Activated T-helper 9 cell treated with anti-CD3 and anti-CD28 coated beads, Interleukin-2, amount 50 U/mL, for 16 hours (primary cell): Measurements from ENCODE around the gene PARP16.
A peak's percentile ranks its signal among the peaks of the same experiment; 100 is the strongest.

Source experiments
- DNase-seq: peaks from one replicate; pipeline ENCODE4 v3.0.0-alpha.2; 2020; ENCODE audit warnings: low read depth

The PARP16 gene, protein sequence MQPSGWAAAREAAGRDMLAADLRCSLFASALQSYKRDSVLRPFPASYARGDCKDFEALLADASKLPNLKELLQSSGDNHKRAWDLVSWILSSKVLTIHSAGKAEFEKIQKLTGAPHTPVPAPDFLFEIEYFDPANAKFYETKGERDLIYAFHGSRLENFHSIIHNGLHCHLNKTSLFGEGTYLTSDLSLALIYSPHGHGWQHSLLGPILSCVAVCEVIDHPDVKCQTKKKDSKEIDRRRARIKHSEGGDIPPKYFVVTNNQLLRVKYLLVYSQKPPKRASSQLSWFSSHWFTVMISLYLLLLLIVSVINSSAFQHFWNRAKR

DNA sequence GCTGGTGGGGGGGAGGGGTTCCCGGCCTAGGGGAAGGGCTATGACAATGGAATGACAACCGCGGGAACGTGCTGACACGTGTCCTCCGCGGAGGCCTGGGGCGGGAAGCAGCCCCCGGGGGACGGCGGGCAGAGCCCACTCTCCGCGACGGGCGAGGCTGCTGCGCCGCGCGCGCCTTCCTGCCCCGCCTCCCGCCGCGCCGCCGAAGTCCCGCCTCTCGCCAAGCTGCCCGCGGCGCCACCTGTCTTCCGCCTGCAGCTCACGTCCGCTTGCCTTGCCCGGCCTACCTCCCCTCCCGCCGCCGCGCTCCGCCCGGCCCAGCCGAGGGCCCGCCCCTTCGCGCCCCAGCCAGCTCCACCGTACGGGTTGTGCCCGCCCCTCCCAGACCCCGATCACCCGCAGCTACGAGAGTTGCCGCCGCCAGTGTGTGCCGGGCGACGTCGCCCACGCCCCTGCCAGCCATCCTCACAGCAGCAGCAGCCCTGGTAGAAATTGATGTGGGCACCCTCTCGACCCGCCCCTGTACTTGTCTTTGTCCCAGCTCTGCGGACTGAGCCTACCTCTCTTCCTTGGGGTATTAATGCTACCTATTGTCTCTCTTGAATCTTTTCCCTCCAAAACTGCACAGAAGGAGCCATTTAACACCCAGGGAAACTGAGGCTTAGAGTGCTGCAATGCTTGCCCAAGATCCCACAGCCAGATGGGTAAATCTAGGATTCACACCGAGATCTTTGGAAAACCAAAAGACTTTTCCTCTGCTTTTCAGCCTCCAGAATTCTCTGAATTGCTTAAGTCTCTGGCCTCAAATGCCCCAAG is at the start of gene PARP16:
TSS of gene PARP16 (minus strand) at position 180 of the 816 bp plus-strand sequence. CDS start 457 bp downstream, outside the sequence.
- peak; percentile 89 for DNase-seq

DNA sequence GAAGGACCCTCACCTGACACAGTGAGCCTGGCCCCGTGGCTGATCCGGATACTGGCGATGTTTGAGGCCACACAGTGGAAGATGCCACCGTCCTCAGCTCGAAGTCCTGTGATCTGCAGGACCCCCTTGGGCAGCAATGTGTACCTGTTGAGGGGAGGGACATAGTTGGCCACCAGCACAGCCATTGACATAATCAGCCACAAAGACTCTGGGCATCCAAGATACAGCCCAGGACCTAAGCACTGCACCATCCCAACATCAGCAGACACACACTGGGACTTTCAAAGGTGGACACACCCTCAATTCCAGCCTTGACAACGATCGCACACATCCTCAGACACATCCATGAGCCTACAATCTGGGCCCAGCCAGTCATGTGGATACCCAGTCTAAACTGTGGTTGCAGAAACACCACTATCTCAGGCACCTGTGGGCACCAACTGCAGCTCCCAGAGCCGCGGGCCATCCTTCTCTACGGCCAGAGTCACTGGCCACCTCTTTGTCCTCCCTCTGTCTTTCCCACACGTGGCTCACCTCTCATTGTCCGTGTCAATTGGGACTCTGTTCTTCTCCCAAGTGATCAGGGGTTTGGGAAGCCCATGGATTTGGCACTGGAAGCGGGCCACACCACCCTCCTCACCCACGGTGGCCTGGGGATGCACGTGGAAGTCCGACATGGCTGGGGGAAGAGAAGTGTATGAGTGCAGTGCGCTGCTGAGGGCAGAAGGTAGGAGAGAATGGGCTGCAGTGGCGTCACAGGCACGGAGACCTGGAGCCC is 48.8 kb upstream of the PARP16 start:
- no peak for DNase-seq

DNA sequence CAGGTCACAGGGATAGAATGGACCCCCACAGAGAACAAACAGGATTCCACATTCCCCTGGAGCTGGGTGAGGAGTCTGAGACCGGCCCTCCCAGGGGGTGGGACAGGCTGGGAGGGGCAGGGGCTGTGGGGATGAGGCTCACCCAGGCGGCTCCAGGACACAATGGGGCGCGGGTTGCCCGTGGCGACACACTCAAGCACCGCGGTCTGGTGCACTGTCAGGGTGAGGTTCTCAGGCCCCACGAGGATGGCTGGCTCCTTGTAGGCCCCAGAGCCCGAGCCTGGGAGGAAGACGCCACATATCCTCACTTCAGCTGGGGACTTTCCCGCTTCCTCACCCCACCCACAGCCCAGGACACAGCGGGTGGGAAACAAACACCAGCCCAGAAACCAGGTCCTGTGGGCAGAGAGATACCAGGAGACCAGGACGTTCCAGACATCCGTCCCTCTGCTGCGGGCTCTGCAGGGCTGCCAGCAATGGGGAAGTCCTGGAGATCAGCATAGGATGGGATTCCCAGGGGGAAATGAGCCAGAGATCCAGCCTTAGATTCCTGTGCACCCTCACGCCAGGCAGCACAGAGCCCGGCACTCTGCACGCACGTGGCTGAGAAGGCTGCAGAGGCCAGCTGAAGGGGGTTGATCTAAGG is 48.0 kb upstream of the PARP16 start:
- DNase-seq: no peak

DNA sequence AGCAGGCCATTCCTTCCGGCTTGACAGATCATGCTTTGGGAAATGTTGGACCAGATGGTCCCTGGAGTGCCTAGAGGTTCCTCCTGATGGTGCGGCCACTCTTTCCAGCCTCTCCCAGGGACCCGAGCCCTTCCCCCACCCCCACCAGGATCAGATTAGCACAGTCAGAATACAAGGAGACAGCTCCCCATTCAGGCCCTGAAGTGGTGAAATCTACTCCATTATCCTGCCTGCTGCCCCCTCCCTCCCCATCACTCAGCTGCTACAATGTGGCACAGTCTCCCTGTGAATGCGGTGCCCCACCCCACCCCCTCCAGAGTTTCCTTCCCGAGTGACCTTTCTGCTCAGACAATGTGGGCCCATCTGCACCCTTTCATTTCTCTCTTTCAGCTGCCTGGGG is 47.2 kb upstream of the PARP16 start:
- no peak for DNase-seq

DNA sequence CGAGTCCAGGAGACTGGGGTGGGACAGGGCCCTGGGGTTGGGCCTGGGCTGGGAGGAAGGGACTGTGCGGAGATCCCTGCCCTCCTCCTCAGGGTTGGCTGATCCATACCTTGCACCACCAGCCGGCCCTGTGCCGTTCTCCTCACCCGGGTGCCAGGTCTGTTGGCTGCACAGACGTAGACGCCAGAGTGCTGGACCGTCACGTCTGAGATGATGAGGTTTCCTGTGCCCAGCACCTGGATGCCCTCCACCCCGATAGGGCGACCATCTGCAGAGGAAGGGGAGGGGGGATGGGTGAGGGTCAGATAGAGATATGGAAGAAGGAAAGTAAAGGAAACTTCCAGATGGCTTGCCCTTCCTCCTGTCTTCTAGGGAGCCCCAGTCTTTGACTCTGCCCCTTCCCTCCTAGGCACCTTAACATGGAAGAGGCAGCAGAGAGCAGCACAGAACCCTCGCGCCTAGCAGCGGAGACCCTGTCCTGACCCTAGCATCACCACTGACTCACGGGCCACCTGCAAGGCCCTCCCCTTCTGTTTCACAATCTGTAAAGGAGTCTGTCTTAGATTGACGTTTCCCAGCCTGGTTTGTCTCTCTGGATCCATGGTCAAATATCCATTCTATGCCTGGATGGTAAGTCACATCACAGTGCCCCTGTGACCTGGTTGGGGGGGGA is 46.6 kb upstream of the PARP16 start:
- no peak for DNase-seq

DNA sequence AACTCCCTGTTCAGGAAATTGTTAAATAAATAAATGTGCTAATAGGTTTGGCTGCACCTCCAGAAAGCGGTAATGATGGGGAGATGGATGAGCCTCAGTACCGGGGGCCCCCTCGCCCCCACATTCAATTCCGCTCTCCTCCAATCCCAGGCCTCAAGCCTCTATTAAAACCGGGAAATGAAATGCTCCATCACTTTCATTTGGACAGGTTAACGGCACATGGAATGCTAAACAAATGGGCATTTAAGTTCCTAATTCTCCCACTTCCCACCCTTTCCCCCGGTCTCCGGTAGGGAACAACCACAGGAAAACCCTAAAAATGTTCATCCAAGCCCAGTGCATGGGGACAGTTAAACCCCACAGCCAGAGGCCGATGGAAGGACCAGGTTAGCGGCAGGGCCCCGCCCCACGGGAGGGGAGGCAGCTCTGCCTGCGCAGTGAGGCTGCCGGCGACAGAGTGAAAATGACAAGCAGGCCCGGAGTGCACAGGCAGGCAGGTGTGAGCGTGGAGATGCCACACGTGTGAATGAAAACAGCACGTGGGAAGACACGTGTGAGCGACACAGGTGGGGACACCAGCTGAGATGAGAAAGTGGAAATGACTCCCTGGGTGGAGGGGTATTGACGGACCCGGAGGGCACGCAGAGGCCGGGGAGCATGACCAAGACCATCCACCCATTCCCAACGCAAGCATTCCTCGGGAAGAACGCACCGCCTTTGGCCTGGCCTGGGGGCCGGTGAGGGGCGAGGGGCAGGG is 45.9 kb upstream of the PARP16 start:
- no peak for DNase-seq

DNA sequence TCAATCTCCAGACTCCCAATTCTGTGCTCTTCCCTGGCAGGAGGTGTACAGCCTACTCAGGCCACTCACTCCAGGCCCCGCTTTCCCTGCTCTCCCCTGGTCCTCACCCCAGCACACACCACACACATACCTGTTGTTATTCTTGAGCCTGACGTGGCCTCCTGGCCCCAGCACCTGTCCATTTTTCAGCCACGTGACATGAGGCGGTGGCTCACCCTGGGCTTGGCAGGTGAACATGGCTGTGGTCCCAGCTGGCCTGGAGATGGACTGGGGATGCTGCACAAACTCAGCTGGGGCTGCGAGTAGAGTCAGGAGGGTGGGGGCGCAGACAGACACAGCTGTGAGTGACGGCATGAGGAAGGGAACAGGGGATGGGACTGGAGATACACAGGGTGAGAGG is 45.1 kb upstream of the PARP16 start:
- DNase-seq: no peak

DNA sequence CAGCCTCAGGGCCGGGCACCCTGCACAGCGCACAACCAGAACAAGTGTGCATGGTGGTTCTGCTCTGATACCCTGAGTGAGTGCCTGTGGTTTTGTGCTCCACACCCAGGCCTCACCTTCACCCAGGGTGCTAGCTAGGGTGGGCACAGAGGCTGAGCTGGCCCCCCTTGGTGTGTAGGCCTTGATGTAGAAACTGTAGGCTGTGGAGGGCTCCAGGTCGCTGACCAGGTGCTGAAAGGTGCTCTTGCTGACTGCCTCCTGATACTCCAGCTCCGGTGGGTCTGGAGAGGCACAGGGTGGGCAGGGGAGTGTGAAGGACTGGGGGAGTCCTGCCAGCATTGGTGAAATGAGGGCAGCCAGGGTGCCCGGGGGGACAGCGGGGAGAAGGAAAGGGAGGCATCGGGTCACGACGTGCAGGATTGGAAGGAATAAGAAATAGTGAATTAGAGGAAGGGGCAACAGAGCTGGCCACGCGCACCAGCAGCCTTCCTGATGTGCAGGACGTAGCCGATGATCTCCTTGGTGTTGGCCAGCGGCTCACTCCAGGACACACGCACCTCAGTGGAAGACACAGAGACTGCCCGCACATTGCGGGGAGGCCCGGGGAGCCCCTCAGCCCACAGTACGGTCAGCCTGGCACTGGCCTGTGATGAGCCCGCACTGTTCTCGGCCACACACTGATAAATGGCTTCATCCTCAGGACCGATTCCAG is 44.4 kb upstream of the PARP16 start:
- DNase-seq: no peak

DNA sequence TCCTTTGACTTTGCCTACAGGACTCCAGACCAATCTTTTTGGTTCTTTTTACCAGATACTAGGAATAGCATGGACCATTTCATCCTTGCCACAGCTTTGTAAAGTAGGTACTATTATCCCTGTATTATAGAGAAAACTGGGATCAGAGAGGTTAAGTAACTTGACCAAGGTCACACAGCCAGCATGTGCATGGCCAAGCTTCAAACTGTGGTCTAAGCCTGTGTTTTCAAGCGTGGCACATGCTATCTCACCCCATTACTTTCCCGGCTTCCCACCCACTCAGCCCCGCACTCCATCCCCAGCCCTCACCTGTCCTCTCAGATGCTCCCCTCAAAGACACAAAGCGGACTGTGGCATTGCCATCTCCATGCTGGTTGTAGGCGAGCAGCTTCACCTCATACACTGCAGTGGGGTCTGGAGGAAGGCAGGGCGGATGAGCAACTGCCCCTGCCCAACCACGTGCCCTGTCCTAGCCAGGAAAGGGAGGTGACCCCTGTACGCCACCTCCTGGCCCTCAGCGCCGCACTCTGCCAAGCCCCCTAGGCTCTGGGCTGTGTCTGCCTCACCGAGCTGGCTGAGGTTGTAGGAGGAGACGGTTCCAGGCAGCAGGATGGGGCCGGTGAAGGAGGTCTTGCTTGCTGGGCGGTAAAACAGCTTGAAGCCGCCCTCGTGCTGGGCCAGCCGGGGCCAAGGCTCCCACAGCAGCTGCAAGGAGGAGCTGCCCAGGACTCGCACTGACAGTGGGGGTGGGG is 43.5 kb upstream of the PARP16 start:
- DNase-seq: no peak

DNA sequence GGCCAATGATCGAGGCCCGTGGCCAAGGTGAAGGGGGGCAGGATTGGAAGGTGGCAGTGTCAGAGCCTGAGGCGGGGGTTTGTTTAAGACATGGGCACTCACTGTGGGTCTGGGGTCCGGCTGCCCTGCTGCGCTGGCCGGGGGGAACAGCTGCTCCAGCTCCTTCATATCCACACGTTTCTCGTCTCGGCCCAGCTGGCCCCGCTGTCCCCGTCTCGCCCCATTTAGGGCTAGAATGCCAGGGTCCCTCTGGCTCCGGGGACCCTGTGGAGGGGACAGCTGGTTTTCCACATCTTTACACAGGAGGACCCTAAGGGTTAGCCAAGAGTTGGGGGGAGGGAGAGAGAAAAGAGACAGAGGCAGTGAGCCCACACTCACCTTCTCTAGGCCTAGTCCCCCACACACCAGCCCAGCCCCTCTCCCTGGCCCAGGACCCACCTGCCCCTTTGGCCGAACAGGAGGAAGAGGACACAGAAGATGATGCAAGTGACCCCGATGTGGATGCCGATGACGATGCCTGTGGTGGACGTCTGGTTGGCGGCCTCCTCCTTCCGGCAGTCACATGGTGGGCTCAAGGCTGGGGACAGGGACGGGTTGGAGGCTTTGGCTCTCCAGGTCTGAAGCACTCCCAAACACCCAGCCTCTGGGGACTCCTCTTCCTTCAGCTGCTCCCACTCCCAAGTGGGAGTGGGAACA is 42.8 kb upstream of the PARP16 start:
- no peak for DNase-seq

DNA sequence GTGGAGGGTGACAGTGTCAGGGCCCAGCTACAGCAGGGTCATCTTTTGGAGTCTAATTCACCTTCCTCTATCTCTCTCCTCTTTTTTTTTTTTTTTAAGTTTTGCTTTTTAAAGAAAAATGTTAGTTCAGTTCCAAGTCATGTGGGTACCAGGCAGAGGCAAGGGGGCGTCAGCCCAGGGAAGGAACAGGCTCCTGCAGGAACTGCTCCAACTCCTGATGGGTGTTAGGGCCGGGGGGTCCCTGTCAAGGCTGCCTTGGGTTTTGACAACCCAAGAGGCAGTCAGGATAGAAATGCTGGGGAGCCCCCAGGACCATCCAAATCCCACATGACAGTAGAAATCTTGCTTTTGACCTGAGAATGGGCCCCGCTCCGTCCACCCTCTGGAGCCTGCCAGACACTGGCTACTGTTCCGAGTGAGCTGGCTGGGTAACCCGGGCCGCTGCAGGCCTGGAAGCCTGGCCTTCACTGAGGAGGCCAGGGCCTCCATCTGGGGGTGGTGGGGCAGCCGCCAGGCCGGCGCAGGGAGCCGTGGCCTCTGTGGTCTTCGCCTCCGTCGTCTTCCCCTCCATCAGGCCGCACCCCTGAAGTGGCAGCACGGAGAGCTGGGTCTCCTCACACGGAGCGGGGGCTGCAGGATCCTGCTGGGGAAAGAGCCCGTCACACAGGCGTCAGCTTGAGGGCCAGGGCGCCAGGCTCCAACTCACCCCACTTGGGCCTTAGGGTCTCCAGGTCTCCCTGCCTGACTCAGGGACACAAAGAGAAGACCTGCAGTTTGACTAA is 42.0 kb upstream of the PARP16 start:
- no peak for DNase-seq

DNA sequence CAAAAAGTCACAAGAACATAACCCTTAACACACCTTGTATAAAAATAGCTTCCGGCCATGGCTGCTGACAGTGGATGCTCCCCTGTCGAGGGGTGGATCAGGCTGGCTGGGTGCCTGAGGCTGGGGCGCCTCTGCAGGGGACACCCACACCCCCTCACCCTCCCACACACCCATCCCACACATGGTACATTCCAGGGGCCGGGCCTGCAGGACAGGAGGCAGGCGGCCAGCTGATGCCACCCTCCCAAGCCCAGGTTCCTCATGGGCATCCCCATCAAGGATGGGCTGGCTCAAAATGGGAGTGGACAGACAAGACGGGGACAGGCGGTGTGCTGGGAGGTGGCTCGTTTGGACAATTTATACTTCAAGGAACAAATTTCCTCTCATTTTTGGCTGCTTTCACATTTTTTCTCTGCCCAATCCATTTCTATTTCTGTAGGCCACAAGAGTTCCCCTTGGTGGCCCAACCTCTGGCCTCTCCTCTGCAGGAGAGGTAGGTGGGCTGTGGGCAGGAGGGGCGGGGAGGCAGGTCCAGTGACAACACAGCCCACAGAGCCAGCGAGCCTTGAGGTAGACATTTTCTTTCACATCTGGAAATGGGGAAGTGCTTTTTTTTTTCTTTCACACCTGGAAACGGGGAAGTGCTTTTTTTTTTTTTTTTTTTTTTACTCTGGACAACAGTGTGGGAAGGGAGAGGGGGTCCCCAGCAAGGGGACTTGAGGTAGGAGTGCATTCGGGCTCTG is 41.1 kb upstream of the PARP16 start:
- DNase-seq: no peak

DNA sequence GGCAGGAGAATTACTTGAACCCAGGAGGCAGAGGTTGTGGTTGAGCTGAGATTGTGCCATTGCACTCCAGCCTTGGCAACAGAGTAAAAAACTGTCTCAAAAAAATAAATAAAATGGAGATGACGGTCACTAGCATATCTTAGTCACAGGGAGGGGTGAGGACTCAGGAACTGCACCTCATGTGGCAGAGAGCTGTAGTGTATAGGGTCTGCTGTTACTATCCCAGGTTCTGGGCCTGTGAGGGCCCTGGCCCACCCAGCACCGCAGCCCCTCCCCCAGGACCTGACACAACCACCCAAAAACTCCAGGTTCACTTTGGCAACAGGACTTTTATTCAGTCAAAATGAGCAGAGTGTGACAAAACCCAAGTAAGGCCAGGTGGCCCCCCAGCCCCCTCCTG is 40.1 kb upstream of the PARP16 start:
- no peak for DNase-seq

DNA sequence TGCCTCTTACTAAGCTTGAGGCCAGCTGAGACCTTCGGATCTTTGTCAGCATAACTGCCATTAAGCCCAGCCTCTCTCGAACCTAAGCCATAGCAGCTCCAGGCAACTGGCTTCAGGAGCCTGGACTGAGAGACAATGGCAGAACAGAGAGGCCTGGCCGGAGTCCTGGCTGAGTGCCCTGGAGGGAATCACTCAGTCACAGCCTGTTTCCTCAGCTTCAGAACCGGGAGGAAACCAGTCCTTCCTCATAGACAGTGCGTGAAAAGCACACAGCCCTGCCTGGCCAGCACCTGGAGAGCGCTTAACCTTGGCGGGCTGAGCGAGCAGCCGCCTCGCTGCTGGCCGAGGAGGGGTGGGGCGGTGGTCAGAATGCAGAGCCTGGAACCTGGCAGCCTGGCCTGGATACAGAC is 39.4 kb upstream of the PARP16 start:
- DNase-seq: no peak

DNA sequence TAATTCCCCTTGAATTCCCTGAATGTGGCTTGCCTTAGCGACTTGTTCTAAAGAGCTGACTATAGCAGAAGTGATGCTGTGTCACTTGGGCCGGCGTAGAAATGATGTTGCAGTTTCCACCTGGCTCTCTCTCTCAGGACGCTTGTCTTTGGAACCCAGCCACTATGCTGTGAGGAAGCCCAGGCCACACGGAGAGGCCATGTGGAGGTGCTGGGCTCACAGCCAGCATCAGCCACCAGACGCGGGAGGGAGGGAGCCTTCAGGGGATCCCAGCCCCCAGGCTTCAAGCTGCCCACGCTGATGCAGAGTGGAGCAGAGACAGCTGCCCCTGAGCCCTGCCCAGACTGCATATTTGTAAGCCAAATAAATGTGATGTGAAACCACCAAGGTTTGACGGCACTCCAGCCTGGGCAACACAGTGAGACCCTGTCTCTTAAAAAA is 36.4 kb upstream of the PARP16 start:
- no peak for DNase-seq

DNA sequence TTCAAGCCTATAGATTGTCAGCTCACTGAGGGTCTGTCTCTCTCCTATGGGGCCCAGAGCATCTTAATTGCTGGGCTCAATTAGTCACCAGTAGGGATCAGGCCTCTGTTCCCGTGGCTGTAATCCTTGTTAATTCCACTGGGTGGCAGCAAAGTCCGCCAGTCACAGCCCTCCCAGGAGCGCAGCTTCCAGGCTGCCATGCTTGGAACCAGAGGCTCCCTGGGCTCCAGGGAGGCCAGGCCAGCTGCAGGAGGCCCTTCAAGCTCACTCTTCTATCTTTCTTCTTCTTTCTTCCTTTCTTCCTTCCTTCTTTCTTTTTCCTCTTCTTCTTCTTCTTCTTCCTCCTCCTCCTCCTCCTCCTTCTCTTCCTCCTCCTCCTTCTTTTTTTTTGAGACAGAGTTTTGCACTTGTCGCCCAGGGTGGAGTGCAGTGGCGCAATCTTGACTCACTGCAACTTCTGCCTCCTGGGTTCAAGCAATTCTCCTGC is 32.2 kb upstream of the PARP16 start:
- DNase-seq: peak; percentile 61

DNA sequence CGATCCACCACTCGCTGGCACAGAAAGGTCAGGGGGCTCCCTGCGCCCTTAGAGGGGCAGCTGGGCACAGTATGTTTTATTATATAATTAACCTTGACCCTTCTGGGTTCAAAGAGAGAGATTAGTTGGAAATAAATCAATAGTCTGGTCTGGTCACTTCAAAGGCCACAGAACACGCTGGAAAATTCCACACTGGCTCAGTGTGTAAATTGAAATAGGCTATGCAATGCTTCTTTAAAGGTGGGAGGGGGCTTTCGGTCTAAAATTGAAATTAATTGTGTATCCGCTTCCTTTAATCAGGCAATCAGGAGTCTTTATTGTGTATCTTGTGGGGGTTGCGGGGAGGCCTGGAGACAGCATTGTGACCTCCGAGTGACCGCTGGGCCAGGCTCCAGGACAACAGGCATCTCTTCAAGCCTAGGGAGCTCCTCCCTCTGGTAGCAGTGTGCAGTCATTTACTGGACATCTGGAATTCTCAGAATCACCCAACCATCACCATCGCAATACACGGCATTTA is 25.8 kb upstream of the PARP16 start:
- no peak for DNase-seq
